GM19035 (cell line): ENCODE measurements around the gene SLC8A2.

ENCODE experiments used
- ATAC-seq: cut with Tn5 transposase; IDR thresholded peaks from one replicate; pipeline ENCODE4 v1.9.1; 2021; ENCODE audit not compliant: unreplicated experiment

The SLC8A2 gene

DNA sequence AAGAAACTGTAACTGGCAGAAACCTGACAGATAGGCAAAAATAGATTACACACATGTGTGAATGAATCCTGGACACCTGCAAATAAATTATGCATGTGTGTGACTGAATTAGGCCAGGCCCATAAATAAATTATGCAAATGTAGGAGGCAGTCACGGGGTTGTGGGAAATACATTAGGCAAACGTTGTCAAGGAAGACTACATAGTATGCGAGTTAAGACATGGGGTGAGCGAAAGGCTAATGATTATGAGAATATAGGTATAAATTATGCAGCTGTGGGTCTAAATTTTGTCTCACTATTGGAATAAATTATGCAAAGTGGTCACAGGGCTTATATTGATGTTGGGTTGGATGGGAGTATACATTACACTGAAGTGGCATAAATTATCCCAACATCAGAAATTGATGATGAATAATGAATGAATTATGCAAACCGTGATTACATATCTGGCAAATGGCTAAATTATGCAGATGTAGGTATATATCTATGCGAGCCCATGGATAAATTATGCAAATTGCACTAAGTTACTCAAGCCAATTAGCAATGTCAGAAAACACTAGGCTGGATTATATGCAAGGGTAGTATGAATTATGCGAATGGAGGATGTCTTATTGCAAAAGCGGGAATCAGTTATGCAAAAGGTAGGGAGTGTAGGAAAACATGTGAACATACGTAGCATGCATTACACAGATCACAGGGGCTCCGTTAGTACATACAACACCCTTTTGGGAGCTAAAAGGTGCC is 6.8 kb downstream of the SLC8A2 start:
- no peak for ATAC-seq

DNA sequence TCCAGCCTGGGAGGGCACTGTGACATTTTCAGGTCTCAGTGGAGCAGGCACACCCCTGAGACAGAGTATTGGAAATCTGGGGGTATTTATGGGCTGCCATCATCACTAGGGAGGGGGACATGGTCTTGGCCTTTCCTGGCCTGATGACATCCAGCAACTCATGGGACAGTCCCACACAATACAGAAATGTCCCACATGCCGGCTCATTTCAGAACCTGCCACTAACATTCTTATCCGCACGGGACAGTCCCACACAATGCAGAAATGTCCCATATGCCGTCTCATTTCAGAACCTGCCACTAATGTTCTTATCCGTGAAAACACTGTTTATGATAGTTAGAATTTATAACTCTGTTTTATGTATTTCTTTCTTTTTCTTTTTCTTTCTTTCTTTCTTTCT is 9.8 kb downstream of the SLC8A2 start:
- no peak for ATAC-seq

DNA sequence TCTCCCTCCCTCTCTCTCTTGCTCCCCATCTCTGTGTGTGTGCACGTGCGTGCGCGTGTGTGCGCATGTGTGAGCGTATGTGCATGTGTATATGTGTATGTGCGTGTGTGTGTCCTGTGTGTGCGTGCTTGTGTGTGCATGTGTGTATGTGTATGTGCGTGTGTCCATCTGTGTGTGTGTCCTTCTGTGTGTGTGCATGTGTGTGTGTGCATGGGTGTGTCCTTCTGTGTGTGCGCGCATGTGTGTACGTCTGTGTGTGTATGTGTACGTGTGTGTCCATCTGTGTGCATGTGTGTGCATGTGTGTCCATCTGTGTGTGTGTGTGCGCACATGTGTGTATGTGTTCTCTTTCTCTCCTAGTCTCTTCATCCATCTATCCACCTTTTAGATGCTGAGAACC is 12.2 kb downstream of the SLC8A2 start:
- no peak for ATAC-seq

DNA sequence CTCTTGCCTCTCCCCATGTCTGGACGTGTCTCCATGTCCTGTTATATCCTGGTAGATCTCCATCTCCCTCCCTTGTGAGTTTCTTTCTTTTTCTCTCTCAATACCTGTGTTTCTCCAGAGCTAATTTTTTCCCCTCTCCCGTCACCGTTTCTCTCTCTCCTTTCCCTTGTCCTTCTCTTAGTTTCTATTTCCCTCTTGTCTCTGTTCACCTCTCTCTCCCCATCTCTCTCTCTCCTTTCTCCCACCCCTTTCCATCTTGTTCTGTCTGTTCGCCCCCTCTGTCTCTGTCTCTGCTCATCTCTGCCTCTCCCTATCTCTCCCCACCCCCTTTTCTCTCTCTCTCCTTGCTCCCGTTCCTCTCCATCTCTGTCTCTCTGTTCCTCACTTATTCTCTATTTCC is 13.0 kb downstream of the SLC8A2 start:
- ATAC-seq, result no peak

DNA sequence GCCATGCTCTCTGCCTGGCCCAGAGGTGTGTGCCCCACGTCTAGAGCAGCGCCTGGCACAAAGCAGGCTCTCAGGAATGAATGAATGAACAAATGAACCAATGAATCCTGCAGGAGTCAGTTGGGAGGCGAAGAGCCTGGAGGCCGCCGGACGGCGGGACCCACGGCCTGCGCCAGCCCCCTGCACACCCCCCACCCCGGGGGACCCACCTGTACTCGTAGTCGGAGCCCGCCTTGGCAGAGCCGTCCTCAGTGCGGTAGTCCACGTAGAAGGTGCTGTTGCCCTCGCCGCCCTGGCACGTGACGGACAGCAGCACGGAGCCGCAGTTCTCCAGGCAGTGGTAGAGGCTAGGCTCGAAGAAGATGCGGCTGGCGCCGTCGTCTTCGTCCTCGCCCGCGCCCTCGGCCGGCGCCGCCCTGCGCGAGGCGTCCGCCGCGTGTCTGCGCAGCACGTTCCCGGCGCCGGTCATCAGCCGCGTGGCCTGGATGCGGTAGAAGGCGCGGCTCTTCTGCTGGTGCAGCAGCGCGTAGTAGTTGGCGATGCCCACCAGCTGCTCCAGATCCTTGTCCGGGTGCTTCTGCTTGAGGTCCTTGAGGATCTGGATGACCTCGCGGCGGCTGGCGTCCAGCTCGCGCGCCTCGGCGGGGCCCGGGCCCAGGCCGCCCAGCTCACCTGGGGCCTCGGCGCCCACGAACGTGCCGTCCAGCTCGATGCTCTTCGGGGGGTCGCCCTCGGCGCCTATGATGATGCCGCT is 14.8 kb downstream of the SLC8A2 start:
- ATAC-seq, result no peak

DNA sequence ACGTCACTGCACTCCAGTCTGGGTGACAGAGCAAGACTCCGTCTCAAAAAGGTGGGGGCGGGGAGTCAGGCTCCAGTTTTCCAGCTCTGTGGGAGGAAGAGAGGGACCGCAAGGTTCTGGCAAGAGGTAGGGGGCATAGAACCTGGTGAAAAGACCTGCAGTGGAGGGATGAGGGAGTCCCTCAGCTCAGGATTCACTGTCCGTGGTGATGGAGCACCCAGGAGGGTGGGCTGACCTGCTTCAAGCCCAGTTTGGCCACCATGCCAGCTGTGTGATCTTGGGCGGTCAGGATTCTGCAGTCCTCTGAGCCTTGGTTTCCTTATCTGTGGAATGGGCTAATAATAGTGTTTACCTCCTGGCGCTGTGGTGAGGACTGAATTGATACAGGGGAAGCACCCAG is 21.2 kb downstream of the SLC8A2 start:
- no peak for ATAC-seq

DNA sequence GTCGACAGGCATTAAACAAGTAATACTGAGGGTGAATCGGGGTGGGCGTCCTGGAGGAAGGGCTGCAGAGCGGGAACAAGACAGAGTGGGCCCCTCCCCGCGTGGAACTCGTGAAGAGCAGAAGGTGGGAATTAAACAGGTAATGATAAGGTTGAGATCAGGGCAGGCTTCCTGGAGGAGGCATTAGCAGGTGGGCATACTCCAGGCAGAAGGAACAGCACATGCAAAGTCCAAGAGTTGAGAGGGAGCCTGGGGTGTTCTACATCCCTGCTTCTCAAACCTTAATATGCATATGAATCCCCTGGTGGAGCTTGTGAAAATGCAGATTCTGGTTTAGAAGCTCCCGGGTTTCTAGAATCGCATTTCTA is 23.3 kb downstream of the SLC8A2 start:
- no peak for ATAC-seq

DNA sequence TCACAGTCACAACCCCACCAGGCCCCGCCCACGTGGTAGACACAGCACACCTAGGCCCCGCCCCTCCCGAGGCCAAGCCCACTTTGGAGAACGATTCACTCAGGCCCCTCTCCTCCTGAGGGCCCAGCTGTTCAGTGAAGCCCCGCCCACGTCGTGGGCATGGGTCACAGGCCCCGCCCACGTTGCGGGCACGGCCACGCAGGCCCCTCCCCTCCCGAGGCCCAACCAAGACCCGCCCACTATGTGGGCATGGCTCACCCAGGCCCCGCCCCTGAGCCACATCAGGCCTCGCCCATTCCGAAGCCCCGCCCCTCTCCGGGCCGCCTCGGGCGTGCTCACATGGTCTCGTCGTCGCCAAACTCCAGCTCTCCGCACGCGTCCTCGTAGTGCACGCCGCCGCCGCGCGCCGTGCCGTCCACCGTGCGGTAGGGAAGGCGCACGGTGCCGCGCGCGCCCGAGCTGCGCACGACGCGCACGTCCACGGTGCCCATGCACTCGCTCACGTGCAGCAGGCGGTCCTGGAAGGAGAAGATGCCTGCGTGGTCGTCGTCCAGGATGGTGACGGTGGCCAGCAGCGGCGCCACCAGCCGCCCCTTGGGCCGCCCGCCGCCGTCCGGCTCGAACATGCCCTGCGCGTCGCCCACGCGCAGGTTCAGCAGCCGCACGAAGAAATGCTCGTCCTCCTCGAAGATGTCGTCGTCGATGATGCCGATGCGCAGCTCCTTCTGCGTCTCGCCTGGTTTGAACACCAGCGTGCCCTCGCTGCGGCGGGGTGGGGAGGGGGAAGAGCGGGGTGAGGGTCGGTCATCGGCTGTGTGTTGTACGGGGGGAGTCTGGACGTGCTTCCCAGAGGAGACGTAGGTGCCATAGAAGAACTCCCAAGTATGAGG is 24.0 kb downstream of the SLC8A2 start:
- ATAC-seq, result no peak

DNA sequence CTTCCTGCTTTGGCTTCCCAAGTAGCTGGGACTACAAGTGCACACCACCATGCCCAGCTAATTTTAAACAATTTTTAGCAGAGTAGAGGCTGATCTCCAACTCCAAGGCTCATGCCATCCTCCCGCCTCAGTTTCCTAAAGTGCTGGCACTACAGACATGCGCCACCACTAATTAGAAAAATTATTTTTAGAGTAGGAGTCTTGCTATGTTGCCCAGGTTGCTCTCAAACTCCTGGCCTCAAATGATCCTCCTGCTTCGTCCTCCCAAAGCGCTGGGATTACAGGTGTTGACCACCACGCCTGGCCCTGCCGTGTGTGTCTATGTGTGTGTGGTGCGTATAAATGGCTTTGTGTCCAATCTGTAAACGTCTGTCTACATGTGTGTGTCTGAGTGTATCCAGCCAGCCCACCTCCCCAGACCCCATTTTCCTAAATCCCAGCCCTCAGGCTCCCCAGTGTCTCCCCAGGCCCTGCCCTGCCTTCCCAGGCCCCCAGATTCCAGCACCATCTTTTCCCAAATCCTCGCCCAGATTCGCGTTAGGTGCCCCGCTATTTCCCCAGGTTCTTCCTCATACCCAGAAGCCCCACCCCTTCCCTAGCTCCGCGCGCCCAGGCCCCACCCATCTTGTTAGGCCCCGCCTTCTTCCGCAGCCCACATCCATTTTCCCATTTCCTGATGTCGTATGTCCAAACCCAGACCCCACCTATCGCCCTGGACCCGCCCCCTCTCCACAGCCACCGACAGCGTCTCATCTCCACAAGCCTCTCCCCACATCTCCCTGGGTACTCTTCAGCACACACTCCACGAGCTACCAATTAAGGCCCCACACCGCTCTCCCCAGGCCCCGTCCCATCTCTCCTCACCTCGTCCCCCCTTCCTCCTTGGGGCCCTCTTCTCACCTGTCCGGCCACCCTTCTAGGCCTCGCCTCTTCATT is 24.9 kb downstream of the SLC8A2 start:
- ATAC-seq, result no peak

DNA sequence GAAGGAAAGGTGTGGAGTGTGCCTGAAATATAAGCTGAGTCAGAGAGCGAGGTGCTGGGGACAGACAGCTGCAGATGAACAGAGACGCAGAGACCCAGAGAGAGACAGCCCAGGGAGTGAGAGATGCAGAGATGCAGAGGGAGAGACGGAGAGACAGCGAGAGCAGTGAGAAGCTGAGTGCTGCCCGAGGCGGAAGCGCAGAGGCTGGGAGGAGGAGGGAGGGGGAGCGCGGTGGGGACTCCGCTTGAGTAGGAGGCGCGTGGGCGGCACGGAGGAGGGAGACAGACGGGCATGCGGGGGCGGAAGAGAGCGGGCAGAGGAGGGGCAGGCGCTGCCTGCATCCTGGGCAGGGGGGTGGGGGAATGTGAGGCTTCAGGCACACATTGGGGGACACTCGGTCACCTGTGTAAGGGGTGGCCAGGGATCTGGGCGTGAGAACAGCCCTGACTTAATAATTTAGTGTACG is 25.7 kb downstream of the SLC8A2 start:
- no peak for ATAC-seq

DNA sequence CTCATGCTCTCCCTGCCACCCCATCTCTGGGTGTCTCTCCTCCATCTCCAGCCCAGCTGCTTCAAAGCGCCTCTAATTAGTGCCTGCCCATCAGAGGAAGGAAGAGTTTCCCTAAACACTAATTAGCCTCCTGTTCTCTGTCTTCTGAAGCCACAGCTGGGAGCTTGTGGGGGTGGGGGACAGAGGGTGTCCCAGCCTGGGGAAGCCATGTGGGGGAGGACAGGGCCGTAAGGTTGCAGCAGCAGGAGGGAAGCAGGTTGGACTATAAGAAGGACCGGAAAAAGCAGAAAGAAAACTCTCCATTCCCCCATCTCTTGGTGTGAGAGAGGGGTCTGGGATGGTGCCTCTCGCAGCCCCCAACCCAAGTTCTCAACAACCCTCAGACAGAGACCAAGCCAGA is 26.2 kb downstream of the SLC8A2 start:
- no peak for ATAC-seq

DNA sequence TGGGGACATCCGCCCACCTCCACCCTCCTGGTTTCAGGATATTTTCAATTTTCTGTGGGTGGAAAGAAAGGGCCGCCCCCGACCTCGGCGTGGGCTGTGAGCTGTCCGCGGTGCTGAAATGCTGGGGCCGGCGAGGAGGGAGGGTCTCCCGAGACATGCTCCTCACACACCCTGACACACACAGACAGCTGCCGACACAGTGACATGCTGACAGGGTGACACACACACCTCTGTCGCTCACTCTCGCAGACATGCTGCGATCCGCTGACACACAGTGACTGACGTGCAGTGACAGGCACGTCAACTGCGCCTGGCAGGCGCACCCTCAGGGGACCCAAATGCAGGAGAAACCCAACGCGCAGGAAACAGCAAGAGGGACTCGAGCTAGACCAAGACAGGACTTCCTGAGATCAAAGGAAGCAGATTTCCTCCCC is 27.3 kb downstream of the SLC8A2 start:
- no peak for ATAC-seq

DNA sequence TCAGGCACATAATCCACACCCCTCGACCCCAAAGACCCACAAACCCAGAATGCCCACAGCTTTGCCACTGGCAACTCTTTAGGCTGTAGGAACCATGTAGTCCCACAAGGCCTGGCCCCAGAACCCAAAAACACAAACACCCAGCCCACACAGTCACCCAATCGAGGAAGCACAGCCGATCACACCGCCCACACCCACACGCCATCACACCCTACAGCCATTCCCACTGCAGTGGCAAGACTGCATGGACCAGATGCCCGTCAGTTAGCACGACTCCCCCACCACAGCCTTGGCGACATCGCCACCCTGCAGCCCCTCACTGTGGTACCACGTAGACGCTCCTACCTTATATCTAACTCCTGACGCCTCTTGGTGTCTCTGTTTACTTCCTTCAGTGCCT is 28.4 kb downstream of the SLC8A2 start:
- no peak for ATAC-seq

DNA sequence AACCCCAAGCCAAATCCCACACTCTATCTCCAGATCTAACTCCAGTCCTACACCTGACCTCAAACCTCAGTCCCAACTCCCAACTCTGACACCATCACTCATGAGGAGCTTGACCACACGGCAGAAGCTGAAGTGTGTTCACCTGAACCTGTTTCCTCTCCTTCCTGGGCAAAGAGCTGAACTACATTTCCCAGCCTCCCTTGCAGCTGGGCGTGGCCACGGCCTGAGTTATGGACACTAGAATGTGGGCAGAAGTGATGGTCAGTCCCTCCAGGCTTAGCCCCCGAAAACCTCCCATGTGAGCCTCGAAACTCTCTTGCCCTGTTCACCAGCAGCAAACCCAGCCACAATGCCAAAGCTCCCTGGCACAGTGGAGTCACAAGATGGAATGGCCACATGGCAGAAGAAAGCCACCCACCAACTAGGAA is 32.9 kb downstream of the SLC8A2 start:
- no peak for ATAC-seq

DNA sequence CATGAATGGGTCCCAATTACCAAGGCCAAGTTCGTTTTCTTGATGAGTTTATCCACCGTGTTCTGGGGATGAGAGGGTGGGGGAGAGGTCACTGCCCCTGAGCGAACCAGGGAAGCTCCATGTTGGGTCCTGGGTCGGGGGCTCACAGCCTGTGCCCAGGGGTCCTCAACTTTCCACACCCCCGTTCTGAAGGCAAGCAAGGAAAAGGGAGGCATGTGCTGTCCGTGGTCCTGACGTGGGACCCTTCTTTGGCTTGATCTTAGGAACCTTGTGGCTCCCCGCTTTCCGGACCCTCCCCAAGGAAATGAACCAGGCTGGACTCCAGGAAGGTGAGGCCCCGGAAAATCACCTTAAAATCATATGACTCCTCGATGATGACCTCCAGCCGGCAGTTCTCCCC is 34.2 kb downstream of the SLC8A2 start:
- ATAC-seq, result no peak

DNA sequence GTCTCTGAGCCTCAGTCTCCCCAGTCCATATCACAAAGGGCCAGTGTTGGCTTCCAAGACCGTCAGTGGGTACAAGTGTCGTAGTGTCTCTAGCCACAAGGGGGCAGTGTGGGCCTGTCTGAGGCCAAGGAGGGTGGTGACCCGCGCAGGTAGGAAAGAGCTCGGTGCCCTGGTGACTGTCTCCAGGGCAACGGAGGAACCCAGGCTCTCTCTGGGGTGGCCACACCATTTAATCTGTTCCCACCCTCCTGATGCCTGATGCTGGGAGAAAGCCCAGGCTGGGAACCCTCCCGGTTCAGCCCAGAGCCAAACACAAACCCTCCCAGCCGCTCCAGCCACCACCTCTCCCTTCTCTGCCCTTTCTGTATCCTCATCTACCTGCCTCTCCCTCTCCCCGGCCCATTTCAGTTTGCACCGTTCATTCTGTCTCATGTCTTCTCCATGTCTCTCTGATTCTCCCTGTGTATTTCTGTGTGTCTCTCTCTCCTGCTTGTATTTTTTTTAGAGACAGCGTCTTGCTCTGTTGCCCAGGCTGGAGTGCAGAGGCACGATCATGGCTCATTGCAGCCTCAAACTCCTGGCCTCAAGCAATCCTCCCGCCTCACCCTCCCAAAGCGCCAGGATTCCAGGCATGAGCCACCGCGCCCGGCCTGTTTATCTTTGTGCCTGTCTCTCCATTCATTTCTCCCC is 34.8 kb downstream of the SLC8A2 start:
- no peak for ATAC-seq

DNA sequence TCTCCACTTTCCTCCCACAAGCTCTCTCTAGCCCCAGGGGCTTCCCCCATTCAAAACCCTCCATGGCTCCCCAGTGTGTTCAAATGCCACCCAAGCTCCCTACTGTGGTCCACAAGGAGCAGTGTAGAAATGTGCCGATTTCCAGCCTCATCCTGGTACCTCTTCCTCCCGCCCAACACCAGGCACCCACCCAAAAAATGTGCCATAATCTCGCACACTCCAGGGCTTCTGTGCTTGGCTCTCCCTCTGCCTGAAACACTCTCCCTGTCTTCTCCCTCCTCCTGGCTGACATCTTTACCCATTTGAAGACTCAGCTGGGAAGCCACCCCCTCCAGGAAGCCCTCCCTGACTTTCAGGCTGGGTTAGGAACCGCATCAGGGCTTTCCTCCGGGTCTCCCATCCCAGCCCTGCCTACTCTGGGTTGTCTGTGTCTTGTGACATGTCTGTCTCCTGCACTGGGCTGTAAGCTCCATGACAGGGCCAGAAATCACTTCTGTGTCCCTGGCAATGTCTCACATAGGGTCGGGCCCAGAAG is 35.7 kb downstream of the SLC8A2 start:
- ATAC-seq, result no peak

DNA sequence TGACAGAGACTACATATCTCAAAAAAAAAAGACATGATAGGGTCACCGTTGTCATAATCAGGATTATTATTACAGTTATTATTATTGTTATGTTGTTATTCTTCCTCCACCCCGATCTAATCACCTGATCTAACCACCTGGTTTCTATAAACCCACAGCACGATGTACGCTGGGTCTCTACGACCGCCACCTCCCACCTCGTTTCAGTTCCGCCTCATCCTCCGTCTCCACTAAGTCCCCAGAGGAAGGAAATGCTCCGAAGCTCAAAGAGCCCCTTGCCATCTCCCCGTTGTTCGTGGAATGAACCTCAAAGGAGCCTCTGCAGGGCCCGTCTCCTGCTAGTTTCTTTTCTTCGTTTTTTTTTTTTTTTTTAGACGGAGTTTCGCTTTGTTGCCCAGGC is 36.5 kb downstream of the SLC8A2 start:
- ATAC-seq, result no peak

DNA sequence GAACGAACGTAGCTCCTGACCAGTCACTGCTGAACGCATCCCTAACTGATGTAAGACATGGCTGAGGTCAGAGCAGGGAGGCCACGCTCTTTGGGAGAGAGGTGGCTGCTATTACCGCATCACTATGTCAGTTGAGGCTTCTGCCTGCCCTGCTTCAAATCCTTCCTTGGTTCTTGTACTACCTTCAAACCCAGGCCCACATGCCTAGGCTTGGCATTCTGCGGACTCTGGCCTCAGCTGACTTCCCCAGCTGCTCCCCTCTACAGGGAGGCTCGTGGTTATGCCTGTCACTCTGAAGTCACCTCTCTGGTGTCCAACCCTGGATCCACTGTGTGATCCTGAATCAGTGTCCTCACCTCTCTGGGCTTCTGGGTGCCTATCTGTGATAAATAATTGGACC is 37.6 kb downstream of the SLC8A2 start:
- ATAC-seq, result no peak

DNA sequence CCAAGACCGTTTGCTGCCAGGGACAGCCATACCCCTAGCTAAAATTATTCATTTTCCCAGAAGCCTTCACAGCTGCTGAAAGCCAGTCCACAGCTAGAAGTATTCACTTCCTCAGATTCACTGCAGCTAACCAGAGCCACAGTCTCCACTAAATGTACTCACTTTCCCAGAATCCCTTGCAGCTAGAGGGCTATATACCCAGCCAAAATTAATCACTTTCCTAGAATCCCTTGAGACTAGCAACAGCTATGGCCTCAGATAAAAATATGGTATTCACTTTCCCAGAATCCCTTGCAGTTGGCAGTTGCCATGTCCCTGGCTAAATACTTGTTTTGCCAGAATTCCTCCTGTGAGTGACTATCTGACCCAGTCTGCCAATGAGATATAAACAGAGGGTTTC is 38.6 kb downstream of the SLC8A2 start:
- no peak for ATAC-seq
